Ishikawa (cell line): ENCODE results near the gene C1GALT1.

ENCODE experiments used
- CEBPB ChIP-seq: IDR thresholded peaks from 2 replicates; pipeline ENCODE4 v1.6.1; 2012
- CREB1 ChIP-seq: IDR thresholded peaks from 2 replicates; pipeline ENCODE4 v1.6.1; 2012; ENCODE audit warnings: low read depth
- EGR1 ChIP-seq: IDR thresholded peaks from 2 replicates; pipeline ENCODE4 v1.6.1; 2012
- EP300 ChIP-seq: IDR thresholded peaks from 2 replicates; pipeline ENCODE4 v1.6.1; 2012; ENCODE audit warnings: borderline replicate concordance
- FOXM1 ChIP-seq: IDR thresholded peaks from 2 replicates; pipeline ENCODE4 v1.6.1; 2012; ENCODE audit warnings: low read depth, borderline replicate concordance
- NFIC ChIP-seq: IDR thresholded peaks from 2 replicates; pipeline ENCODE4 v1.6.1; 2012
- RAD21 ChIP-seq: IDR thresholded peaks from 2 replicates; pipeline ENCODE4 v1.6.1; 2012; ENCODE audit warnings: low read depth
- TAF1 ChIP-seq: IDR thresholded peaks from 2 replicates; pipeline ENCODE4 v1.6.1; 2012; ENCODE audit warnings: low read depth, mild to moderate bottlenecking
- TCF12 ChIP-seq: IDR thresholded peaks from 2 replicates; pipeline ENCODE4 v1.6.1; 2012; ENCODE audit warnings: low read depth
- TEAD4 ChIP-seq: IDR thresholded peaks from 2 replicates; pipeline ENCODE4 v1.6.1; 2012
- YY1 ChIP-seq: IDR thresholded peaks from 2 replicates; pipeline ENCODE4 v1.6.1; 2012; ENCODE audit warnings: low read depth
- ZBTB7A ChIP-seq: IDR thresholded peaks from 2 replicates; pipeline ENCODE4 v1.6.1; 2012; ENCODE audit warnings: low read depth
- TF ChIP-seq, protein P1 (sequence below): IDR thresholded peaks from 2 replicates; pipeline ENCODE4 v1.6.1; 2012; ENCODE audit warnings: low read depth, mild to moderate bottlenecking
- TF ChIP-seq, protein P2 (sequence below): IDR thresholded peaks from 2 replicates; pipeline ENCODE4 v1.6.1; 2012
- TF ChIP-seq, protein P3 (sequence below): IDR thresholded peaks from 2 replicates; pipeline ENCODE4 v1.6.1; 2012

Gene C1GALT1

DNA sequence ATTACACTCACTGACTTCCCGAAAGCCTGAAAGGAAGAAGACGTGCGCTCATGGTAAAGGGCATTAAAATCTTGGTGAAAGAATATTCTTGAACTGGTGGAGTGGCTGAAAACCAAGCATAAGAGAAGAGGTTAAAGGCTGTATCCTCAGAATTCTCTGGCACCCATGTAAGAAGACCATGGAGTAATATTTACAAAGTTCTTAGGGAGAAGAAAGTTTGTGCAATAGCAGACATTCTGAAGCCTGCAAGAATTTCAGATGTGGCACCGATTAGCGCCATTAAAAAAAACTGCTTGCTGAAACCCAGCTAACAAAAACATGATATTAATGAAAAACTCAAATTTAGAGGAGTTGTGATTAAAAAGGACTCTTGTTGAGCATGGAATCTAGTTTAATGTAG lies 44.1 kb downstream of the C1GALT1 start:
- TF ChIP-seq CREB1: no peak
- TF ChIP-seq YY1: no peak
- TF ChIP-seq EP300: no peak
- TF ChIP-seq TCF12: no peak
- TF ChIP-seq FOXM1: no peak
- TF ChIP-seq, protein P1, sequence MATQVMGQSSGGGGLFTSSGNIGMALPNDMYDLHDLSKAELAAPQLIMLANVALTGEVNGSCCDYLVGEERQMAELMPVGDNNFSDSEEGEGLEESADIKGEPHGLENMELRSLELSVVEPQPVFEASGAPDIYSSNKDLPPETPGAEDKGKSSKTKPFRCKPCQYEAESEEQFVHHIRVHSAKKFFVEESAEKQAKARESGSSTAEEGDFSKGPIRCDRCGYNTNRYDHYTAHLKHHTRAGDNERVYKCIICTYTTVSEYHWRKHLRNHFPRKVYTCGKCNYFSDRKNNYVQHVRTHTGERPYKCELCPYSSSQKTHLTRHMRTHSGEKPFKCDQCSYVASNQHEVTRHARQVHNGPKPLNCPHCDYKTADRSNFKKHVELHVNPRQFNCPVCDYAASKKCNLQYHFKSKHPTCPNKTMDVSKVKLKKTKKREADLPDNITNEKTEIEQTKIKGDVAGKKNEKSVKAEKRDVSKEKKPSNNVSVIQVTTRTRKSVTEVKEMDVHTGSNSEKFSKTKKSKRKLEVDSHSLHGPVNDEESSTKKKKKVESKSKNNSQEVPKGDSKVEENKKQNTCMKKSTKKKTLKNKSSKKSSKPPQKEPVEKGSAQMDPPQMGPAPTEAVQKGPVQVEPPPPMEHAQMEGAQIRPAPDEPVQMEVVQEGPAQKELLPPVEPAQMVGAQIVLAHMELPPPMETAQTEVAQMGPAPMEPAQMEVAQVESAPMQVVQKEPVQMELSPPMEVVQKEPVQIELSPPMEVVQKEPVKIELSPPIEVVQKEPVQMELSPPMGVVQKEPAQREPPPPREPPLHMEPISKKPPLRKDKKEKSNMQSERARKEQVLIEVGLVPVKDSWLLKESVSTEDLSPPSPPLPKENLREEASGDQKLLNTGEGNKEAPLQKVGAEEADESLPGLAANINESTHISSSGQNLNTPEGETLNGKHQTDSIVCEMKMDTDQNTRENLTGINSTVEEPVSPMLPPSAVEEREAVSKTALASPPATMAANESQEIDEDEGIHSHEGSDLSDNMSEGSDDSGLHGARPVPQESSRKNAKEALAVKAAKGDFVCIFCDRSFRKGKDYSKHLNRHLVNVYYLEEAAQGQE: no peak
- TF ChIP-seq, protein P2, sequence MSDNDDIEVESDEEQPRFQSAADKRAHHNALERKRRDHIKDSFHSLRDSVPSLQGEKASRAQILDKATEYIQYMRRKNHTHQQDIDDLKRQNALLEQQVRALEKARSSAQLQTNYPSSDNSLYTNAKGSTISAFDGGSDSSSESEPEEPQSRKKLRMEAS: no peak
- no peak for TF ChIP-seq RAD21
- TF ChIP-seq, protein P3, sequence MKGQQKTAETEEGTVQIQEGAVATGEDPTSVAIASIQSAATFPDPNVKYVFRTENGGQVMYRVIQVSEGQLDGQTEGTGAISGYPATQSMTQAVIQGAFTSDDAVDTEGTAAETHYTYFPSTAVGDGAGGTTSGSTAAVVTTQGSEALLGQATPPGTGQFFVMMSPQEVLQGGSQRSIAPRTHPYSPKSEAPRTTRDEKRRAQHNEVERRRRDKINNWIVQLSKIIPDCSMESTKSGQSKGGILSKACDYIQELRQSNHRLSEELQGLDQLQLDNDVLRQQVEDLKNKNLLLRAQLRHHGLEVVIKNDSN: no peak

DNA sequence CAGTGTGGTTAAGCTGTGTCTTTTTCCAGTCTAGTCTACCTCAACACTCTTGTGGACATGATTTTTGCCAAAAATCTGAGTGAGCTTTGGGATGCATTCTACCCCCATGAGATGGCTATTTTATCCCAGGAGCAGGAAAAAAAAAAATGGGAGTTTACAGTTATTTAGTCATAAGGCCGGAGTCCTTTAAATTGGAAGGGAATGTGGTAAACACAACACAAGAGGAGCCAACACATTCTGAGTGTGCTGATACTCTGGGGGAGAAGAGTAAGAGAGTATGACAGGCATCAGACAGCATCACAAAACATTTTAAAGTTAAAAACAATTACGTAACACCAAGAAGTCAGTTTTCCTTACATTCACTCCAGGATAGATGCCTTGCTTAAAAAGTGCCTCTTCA lies 46.1 kb downstream of the C1GALT1 start:
- no peak for TF ChIP-seq FOXM1
- no peak for TF ChIP-seq TEAD4

DNA sequence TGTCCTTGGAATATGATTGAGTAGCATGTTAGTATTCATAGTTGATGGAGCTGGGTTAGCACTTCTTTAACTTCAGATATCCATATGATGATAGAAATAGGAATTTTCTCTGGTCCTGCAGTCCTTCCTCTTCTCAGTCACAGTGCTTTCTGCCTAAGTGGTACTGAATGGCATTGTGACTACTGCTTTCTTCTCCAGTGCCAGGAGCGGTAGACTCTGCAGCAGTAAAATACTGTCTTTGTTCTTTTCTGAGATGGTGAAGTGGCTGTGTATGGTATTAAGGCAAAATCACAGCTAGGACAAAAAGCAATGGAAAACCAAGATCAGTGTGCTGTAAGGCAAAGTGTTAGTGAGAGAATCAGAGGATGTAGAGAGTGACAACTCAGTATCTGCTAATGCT lies 46.6 kb downstream of the C1GALT1 start:
- TF ChIP-seq CREB1 (no peak), EP300 (no peak), CEBPB (no peak), RAD21 (no peak), EGR1 (no peak), NFIC (no peak), TEAD4 (no peak), YY1 (no peak), TAF1 (no peak), ZBTB7A (no peak), TCF12 (no peak), FOXM1 (no peak)
- TF ChIP-seq, protein P1: no peak
- TF ChIP-seq, protein P3: no peak
- TF ChIP-seq, protein P2: no peak

GRCh38 chr7:7231000-7231399 lies 48.7 kb downstream of the C1GALT1 start:
- TF ChIP-seq TCF12: no peak
- TF ChIP-seq, protein P1: no peak
- TF ChIP-seq YY1: no peak
- no peak for TF ChIP-seq EP300
- TF ChIP-seq, protein P2: no peak
- no peak for TF ChIP-seq RAD21
- no peak for TF ChIP-seq EGR1
- no peak for TF ChIP-seq FOXM1
- TF ChIP-seq NFIC: no peak
- TF ChIP-seq, protein P3: no peak
- TF ChIP-seq TEAD4: no peak
- TF ChIP-seq CREB1: no peak
- TF ChIP-seq ZBTB7A: no peak
- no peak for TF ChIP-seq CEBPB
- TF ChIP-seq TAF1: no peak
